Measurements from ENCODE around the gene NPR3. TPM values are rescaled to one million over a fixed set of nuclear protein-coding genes. Genes with fewer than 3 reads are reported as not detected.

NPR3 gene
- total RNA-seq, 1 donor from 2014 or later = 35.8 TPM

DNA sequence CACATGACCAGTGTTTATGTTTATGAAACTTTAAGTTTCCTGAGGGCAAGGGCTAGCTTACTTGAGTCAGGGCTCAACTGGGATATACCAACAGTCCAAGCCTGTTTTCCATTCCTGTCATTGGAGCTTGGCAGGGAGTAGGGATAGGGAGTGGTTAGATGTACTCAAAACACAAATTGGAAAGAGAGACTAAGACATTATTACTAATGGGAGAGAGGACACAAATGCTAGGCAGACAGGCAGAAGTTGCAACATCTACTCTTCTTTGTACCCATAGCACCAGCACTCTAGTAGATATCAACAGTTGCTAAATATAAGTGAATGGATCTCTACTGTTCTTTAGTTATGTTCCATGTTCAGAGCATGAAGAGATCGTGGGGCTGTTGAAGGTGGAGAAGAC lies 62.8 kb downstream of the NPR3 start:
- no peak overlapping the region for H3K27ac ChIP-seq
- no peaks in the 10 kb centered on the region for H3K36me3 ChIP-seq
- no peak for TF ChIP-seq CTCF (IDR thresholded peaks at IDR 0.05)
- no peaks in the 10 kb centered on the region for H3K4me1 ChIP-seq
- no peaks in the 10 kb centered on the region for H3K27me3 ChIP-seq (ENCODE audit: low read depth)
- intact Hi-C loops (cut with DNase I) = no loop called here
- no peaks in the 10 kb centered on the region for H3K9me3 ChIP-seq
- ATAC-seq = no peak
- no peak for DNase-seq
- H3K4me3 ChIP-seq = no peak overlapping the region

- H3K27ac ChIP-seq = no peak overlapping the region
- ATAC-seq = no peak
- no peak for DNase-seq
- intact Hi-C loops (cut with DNase I) = no loop called here
- H3K9me3 ChIP-seq = no peaks in the 10 kb centered on the region
- H3K36me3 ChIP-seq = no peaks in the 10 kb centered on the region
- no peak for TF ChIP-seq CTCF (IDR thresholded peaks at IDR 0.05)
- no peaks in the 10 kb centered on the region for H3K27me3 ChIP-seq (ENCODE audit: low read depth)
- H3K4me3 ChIP-seq = no peak overlapping the region
- H3K4me1 ChIP-seq = no peaks in the 10 kb centered on the region
Observed at GRCh38 chr5:32776200-32776599, 65.1 kb downstream of the NPR3 start.

GRCh38 chr5:32777222-32777621 lies 66.1 kb downstream of the NPR3 start:
- H3K27ac ChIP-seq = no peak overlapping the region
- H3K36me3 ChIP-seq = no peaks in the 10 kb centered on the region
- ATAC-seq (no peak), DNase-seq (no peak)
- no peak overlapping the region for H3K4me3 ChIP-seq
- H3K27me3 ChIP-seq (ENCODE audit: low read depth) = no peaks in the 10 kb centered on the region
- H3K4me1 ChIP-seq = no peaks in the 10 kb centered on the region
- intact Hi-C loops (cut with DNase I) = no loop called here
- H3K9me3 ChIP-seq = no peaks in the 10 kb centered on the region
- no peak for TF ChIP-seq CTCF (IDR thresholded peaks at IDR 0.05)

DNA sequence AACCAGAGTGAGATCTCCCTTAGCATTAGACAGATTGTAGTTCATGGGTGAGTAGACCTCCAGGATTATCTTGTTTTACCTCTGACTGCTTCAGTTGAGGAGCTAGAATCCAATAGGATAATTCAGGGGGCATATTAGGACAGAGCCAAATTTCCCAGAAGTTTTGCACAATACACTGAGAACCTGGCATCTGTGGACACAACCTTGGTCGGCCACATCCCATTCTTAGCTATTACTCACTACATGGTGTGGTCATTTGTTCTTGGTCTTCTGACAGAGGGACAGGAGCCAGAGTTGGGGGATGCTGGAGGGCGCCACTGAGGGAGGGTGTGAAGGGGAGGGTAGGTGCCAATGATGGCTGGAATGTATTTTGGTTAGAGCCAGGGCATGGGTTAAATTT lies 66.6 kb downstream of the NPR3 start:
- no peaks in the 10 kb centered on the region for H3K4me1 ChIP-seq
- DNase-seq = no peak
- H3K36me3 ChIP-seq = no peaks in the 10 kb centered on the region
- intact Hi-C loops (cut with DNase I) = no loop called here
- no peaks in the 10 kb centered on the region for H3K27me3 ChIP-seq (ENCODE audit: low read depth)
- no peak for ATAC-seq
- no peak for TF ChIP-seq CTCF (IDR thresholded peaks at IDR 0.05)
- no peaks in the 10 kb centered on the region for H3K9me3 ChIP-seq
- H3K4me3 ChIP-seq = no peak overlapping the region
- no peak overlapping the region for H3K27ac ChIP-seq

DNA sequence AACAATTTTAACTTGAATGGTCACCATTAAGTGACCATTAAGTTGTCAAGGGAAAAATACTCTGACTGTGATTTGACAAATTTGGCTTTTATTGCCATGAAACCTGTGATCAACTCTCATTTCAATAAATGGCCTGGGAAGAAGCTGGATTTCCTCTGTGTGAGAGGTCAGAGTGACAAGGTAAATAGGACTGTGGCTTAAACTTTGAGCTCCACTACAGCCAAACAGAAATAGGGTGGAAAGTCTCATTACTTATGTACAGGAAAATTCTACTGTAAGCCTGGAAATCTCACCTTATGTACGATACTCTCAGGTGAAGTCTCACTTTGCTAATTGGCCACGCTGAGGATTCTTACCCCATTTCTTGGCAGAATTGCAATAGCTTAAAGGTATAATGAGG lies 67.3 kb downstream of the NPR3 start:
- Histone ChIP-seq H3K27ac (no peak overlapping the region), H3K27me3 (ENCODE audit: low read depth) (no peaks in the 10 kb centered on the region), H3K9me3 (no peaks in the 10 kb centered on the region), H3K4me1 (no peaks in the 10 kb centered on the region), H3K4me3 (no peak overlapping the region), H3K36me3 (no peaks in the 10 kb centered on the region)
- intact Hi-C loops (cut with DNase I) = no loop called here
- DNase-seq = no peak
- no peak for TF ChIP-seq CTCF (IDR thresholded peaks at IDR 0.05)
- no peak for ATAC-seq

Measured in lower lobe of right lung (tissue), 2 donors.